ENCODE results near the gene EFNA1. TPM values are rescaled to one million over a fixed set of nuclear protein-coding genes. Genes with fewer than 3 reads are reported as not detected.
A peak's percentile ranks its signal among the peaks of the same experiment; 100 is the strongest.

EFNA1 gene
- total and polyA plus RNA-seq, 2 of the 8 experiments (the other 6 are each of a cell fraction or from before 2014, with no cell fraction given): 4.9 to 14.6 TPM

- TF ChIP-seq CHD7 (IDR thresholded peaks at IDR 0.05; ENCODE audit: insufficient replicate concordance, low read length) (no peak), BCL11A (IDR thresholded peaks at IDR 0.05; ENCODE audit: low read depth in 2 of 2, low read length in 2 of 2) (no peak), TCF12 (IDR thresholded peaks at IDR 0.05; ENCODE audit: low read depth, low read length) (no peak), RFX5 (IDR thresholded peaks at IDR 0.05; ENCODE audit: borderline replicate concordance, low read depth, low read length) (no peak), E2F6 (IDR thresholded peaks at IDR 0.05) (no peak), CHD1 (IDR thresholded peaks at IDR 0.05; ENCODE audit: low read depth, low read length) (no peak), SAP30 (IDR thresholded peaks at IDR 0.05; ENCODE audit: insufficient read depth, insufficient replicate concordance, low read length) (peak; percentile 51), MAFK (IDR thresholded peaks at IDR 0.05; ENCODE audit: low read depth, low read length) (no peak), CREB1 (IDR thresholded peaks at IDR 0.05) (peak; percentile 37; the same call in 1 of the 2 replicates)
Measured at GRCh38 chr1:155167166-155168104, 39.8 kb downstream of the EFNA1 start (continued).

Measured in H1 (cell line).